Parathyroid adenoma (tissue), 2 donors: ENCODE results near the gene WSB1.

Experiments used
- H2AFZ ChIP-seq: fragments of 300-600 bp; sonication (generic); one replicate; pipeline ENCODE4 v1.7.0; 2017; ENCODE audit warnings: antibody characterized with exemption, mild to moderate bottlenecking
- H3K27ac ChIP-seq: fragments of 300-600 bp; sonication (generic); one replicate; pipeline ENCODE4 v1.7.0; 2017
- H3K27me3 ChIP-seq: fragments of 300-600 bp; sonication (generic); one replicate; pipeline ENCODE4 v1.7.0; 2017; ENCODE audit warnings: low read length; ENCODE audit not compliant: control insufficient read depth, insufficient read depth
- H3K36me3 ChIP-seq: fragments of 300-600 bp; sonication (generic); one replicate; pipeline ENCODE4 v1.7.0; 2017; ENCODE audit warnings: low read length; ENCODE audit not compliant: control insufficient read depth, insufficient read depth
- H3K4me1 ChIP-seq: fragments of 300-600 bp; sonication (generic); one replicate; pipeline ENCODE4 v1.7.0; 2017; ENCODE audit warnings: control low read depth
- H3K4me2 ChIP-seq: fragments of 300-600 bp; sonication (generic); one replicate; pipeline ENCODE4 v1.7.0; 2017; ENCODE audit warnings: low read length
- H3K4me3 ChIP-seq: fragments of 300-600 bp; sonication (generic); one replicate; pipeline ENCODE4 v1.7.0; 2017; ENCODE audit warnings: low read depth, low read length
- H3K79me2 ChIP-seq: fragments of 300-600 bp; sonication (generic); one replicate; pipeline ENCODE4 v1.7.0; 2017; ENCODE audit warnings: control low read depth
- H3K9ac ChIP-seq: fragments of 300-600 bp; sonication (generic); one replicate; pipeline ENCODE4 v1.7.0; 2017; ENCODE audit warnings: mild to moderate bottlenecking
- H3K9me3 ChIP-seq: fragments of 300-600 bp; sonication (generic); one replicate; pipeline ENCODE4 v1.7.0; 2017; ENCODE audit warnings: low read length; ENCODE audit not compliant: control insufficient read depth
- TF ChIP-seq, protein P1 (sequence below): fragments of 300-600 bp; sonication (generic); IDR thresholded peaks from one replicate; pipeline ENCODE4 v1.7.0; 2017; ENCODE audit warnings: antibody characterized with exemption, mild to moderate bottlenecking
- donor health status: primary hyperparathyroidism.

Gene WSB1

DNA sequence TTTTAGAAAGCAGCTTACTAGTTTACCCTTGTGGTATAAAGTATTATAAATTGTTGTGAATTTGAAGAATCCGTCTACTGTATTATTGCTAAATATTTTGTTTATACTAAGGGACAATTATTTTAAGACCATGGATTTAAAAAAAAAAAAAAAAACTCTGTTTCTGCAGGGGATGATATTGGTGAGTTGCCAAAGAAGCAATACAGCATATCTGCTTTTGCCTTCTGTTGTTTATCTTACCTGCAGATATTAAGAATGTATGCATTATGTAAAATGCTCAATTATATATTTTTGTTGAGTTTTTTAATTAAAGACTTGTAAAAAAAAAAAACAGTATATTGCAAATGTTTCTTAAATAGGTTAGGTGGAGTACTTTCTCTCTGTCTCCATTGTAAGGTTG is 19.4 kb downstream of the WSB1 start:
- Histone ChIP-seq H2AFZ (no peak overlapping the region), H3K79me2 (no peaks in the 10 kb centered on the region), H3K36me3 (no peaks in the 10 kb centered on the region), H3K27me3 (no peaks in the 10 kb centered on the region), H3K4me3 (no peak overlapping the region), H3K9ac (no peak overlapping the region), H3K27ac (no peak overlapping the region), H3K9me3 (no peaks in the 10 kb centered on the region), H3K4me2 (no peak overlapping the region), H3K4me1 (peaks cover 8% of the 10 kb centered on the region)
- TF ChIP-seq, protein P1, sequence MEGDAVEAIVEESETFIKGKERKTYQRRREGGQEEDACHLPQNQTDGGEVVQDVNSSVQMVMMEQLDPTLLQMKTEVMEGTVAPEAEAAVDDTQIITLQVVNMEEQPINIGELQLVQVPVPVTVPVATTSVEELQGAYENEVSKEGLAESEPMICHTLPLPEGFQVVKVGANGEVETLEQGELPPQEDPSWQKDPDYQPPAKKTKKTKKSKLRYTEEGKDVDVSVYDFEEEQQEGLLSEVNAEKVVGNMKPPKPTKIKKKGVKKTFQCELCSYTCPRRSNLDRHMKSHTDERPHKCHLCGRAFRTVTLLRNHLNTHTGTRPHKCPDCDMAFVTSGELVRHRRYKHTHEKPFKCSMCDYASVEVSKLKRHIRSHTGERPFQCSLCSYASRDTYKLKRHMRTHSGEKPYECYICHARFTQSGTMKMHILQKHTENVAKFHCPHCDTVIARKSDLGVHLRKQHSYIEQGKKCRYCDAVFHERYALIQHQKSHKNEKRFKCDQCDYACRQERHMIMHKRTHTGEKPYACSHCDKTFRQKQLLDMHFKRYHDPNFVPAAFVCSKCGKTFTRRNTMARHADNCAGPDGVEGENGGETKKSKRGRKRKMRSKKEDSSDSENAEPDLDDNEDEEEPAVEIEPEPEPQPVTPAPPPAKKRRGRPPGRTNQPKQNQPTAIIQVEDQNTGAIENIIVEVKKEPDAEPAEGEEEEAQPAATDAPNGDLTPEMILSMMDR, result no peak

DNA sequence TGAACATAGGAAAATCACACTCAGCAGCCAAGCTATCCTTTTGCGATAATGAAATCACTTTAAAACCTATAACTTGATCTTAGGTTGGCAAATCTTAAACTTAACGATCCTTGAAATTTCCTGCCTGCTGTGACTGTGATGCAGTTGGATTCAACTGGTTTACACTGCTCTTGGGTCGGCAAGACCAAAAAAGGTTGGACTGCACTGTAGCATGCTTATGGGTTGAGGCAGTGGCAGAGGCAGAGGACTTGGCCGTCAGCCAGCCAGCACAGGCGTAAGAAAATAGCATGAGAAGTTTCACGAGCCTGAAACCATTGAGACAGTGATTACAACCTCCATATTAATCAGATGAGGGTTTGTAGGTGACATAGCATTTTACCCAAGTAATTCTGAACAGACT is 21.4 kb downstream of the WSB1 start:
- H3K4me2 ChIP-seq, result no peak overlapping the region
- no peak overlapping the region for H3K9ac ChIP-seq
- H2AFZ ChIP-seq, result no peak overlapping the region
- peaks cover 18% of the 10 kb centered on the region for H3K4me1 ChIP-seq
- no peaks in the 10 kb centered on the region for H3K79me2 ChIP-seq
- no peaks in the 10 kb centered on the region for H3K27me3 ChIP-seq
- peak overlapping the region; percentile 34 for H3K27ac ChIP-seq
- TF ChIP-seq, protein P1, result no peak
- no peak overlapping the region for H3K4me3 ChIP-seq
- H3K9me3 ChIP-seq, result no peaks in the 10 kb centered on the region
- no peaks in the 10 kb centered on the region for H3K36me3 ChIP-seq

DNA sequence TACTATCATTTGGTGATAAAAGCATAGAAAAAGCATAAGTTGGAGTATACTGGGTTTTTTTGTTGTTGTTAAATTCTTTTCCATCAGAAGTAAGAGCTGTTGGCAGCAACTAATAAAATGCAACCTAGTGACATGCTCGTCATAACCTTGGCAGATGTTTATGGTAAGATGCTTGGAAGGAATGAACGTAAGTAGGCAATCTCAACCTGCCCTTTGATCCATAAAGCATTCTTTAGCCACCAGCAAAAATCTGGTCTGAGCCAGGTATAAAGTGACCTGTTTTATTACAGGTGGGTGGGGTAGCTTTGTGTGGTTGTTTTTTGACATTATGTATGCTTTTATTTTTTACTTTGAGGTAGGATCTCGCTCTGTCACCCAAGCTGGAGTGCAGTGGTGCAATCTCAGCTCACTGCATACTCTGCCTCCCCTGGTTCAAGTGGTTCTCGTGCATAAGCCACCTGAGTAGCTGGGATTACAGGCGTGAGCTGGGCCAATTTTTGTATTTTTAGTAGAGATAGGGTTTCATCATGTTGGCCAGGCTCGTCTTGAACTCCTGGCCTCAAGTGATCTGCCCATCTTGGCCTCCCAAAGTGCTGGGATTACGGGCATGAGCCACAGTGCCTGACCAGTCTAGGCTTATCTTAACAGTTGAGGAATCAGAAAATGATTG is 22.0 kb downstream of the WSB1 start:
- Histone ChIP-seq H3K36me3 (no peaks in the 10 kb centered on the region), H3K9ac (no peak overlapping the region), H3K79me2 (no peaks in the 10 kb centered on the region), H2AFZ (no peak overlapping the region), H3K9me3 (no peaks in the 10 kb centered on the region), H3K4me2 (no peak overlapping the region), H3K27me3 (no peaks in the 10 kb centered on the region), H3K27ac (peak overlapping the region; percentile 17), H3K4me1 (peaks cover 22% of the 10 kb centered on the region), H3K4me3 (no peak overlapping the region)
- TF ChIP-seq, protein P1, result no peak

DNA sequence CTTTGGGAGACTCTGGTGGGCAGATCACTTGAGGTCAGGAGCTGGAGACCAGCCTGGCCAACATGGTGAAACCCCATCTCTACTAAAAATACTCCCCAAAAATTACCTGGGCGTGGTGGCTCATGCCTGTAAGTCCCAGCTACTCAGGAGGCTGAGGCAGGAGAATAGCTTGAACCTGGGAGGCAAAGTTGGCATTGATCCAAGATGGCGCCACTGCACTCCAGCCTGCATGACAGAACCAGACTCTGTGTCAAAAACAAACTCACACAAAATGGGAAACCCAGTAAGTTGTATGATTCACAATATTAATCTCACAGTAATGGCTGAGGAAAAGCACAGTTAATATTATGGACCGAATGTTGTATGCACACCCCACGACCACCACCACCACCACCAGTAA is 24.3 kb downstream of the WSB1 start:
- Histone ChIP-seq H3K36me3 (no peaks in the 10 kb centered on the region), H3K27ac (no peak overlapping the region), H2AFZ (no peak overlapping the region), H3K27me3 (no peaks in the 10 kb centered on the region), H3K9ac (no peak overlapping the region), H3K4me1 (peaks cover 43% of the 10 kb centered on the region), H3K9me3 (no peaks in the 10 kb centered on the region), H3K4me2 (no peak overlapping the region), H3K4me3 (no peak overlapping the region), H3K79me2 (no peaks in the 10 kb centered on the region)
- TF ChIP-seq, protein P1, result no peak

DNA sequence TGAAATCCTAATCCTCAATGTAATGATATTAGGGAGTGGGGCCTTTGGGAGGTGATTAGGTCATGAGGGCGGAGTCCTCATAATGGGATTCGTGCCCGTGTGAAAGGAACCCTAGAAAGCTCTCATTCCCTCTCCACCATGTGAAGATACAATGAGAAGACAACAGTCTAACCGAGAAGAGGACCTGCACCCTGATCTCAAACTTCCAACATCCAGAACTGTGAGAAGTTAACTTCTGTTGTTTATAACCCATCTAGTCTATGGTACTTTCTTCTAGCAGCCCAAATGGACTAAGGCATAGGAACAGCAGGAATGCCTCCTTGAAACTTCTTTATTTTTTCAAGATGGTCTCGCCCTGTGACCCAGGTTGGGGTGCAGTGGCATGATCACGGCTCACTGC is 24.7 kb downstream of the WSB1 start:
- Histone ChIP-seq H3K36me3 (no peaks in the 10 kb centered on the region), H3K79me2 (no peaks in the 10 kb centered on the region), H3K4me2 (no peak overlapping the region), H3K4me1 (peaks cover 46% of the 10 kb centered on the region), H3K9me3 (no peaks in the 10 kb centered on the region), H2AFZ (no peak overlapping the region), H3K27me3 (no peaks in the 10 kb centered on the region), H3K27ac (no peak overlapping the region), H3K9ac (no peak overlapping the region), H3K4me3 (no peak overlapping the region)
- TF ChIP-seq, protein P1, result no peak
